ENCODE data around the gene GRIK2. TPM values are rescaled to one million over a fixed set of nuclear protein-coding genes. Genes with fewer than 3 reads are reported as not detected.

The GRIK2 gene
- polyA plus RNA-seq, 12 donors, result 0.79 to 4.1 (median 1.9) TPM; not detected in 2

- no peak for DNase-seq
Measured at GRCh38 chr6:101716810-101717209, 323.3 kb downstream of the GRIK2 start.

- DNase-seq, result no peak
Measured at GRCh38 chr6:101719521-101719920, 326.0 kb downstream of the GRIK2 start.

- DNase-seq, result no peak
Measured at GRCh38 chr6:101722471-101722870, 329.0 kb downstream of the GRIK2 start.

- no peak for DNase-seq
Measured at GRCh38 chr6:101722991-101723579, 329.6 kb downstream of the GRIK2 start.

GRCh38 chr6:101728388-101728787 is 334.9 kb downstream of the GRIK2 start:
- no peak for DNase-seq

- no peak for DNase-seq
Measured at GRCh38 chr6:101728956-101729355, 335.4 kb downstream of the GRIK2 start.

GRCh38 chr6:101730954-101731353 is 337.4 kb downstream of the GRIK2 start:
- no peak for DNase-seq

- no peak for DNase-seq
Measured at GRCh38 chr6:101733899-101734298, 340.4 kb downstream of the GRIK2 start.

GRCh38 chr6:101738481-101738880 is 345.0 kb downstream of the GRIK2 start:
- no peak for DNase-seq

- no peak for DNase-seq
Measured at GRCh38 chr6:101740631-101741030, 347.1 kb downstream of the GRIK2 start.

- no peak for DNase-seq
Measured at GRCh38 chr6:101741474-101742171, 348.1 kb downstream of the GRIK2 start.

GRCh38 chr6:101747160-101747559 is 353.7 kb downstream of the GRIK2 start:
- DNase-seq, result no peak

- no peak for DNase-seq
Measured at GRCh38 chr6:101747716-101748115, 354.2 kb downstream of the GRIK2 start.

- DNase-seq, result no peak
Measured at GRCh38 chr6:101755931-101756330, 362.4 kb downstream of the GRIK2 start.

- DNase-seq, result no peak
Measured at GRCh38 chr6:101758368-101758767, 364.9 kb downstream of the GRIK2 start.

- DNase-seq, result no peak
Measured at GRCh38 chr6:101760843-101761621, 367.5 kb downstream of the GRIK2 start.

GRCh38 chr6:101762851-101763250 is 369.3 kb downstream of the GRIK2 start:
- no peak for DNase-seq

- no peak for DNase-seq
Measured at GRCh38 chr6:101765281-101765680, 371.8 kb downstream of the GRIK2 start.

GRCh38 chr6:101770116-101770515 is 376.6 kb downstream of the GRIK2 start:
- DNase-seq, result no peak

GRCh38 chr6:101776919-101777350 is 383.4 kb downstream of the GRIK2 start:
- no peak for DNase-seq

GRCh38 chr6:101777646-101778045 is 384.1 kb downstream of the GRIK2 start:
- no peak for DNase-seq

- DNase-seq, result no peak
Measured at GRCh38 chr6:101779051-101779844, 385.7 kb downstream of the GRIK2 start.

Measured in muscle of arm (tissue), 12 donors.